Adrenal gland (tissue), 12 donors: ENCODE data around the gene FOXB2. TPM values are rescaled to one million over a fixed set of nuclear protein-coding genes. Genes with fewer than 3 reads are reported as not detected.

Experiments
- DNase-seq, 7 donors: peaks; one replicate each; pipeline ENCODE4 v3.0.0-alpha.2; 2019 to 2020
- H3K27ac ChIP-seq, 5 donors: fragments of 200-600 bp; sonication (generic) in 4 of 5; 1 replicate in 3 of 5; 2 replicates in 2 of 5; pipeline versions ENCODE4 v1.5.1 to v1.8.0; 2016 to 2020; ENCODE audit warnings: mild to moderate bottlenecking in 1 of 5
- H3K27me3 ChIP-seq: fragments of 200-600 bp; 2 replicates; pipeline ENCODE4 v1.8.0; 2021
- H3K36me3 ChIP-seq, 2 donors: fragments of 200-600 bp; replicated peaks in 1 of 2; 1 replicate in 1 of 2; 2 replicates in 1 of 2; pipeline versions ENCODE4 v1.5.1 to v1.8.0; 2018 to 2022
- H3K4me1 ChIP-seq, 2 donors: fragments of 200-600 bp; replicated peaks in 1 of 2; 1 replicate in 1 of 2; 2 replicates in 1 of 2; pipeline versions ENCODE4 v1.5.1 to v1.8.0; 2018 to 2021
- H3K4me3 ChIP-seq, 4 donors: fragments of 200-600 bp; sonication (generic) in 3 of 4; one replicate each; pipeline ENCODE4 v1.5.1; 2016 to 2018
- H3K9me3 ChIP-seq, 3 donors: fragments of 200-600 bp; sonication (generic) in 1 of 3; replicated peaks in 1 of 3; 1 replicate in 2 of 3; 2 replicates in 1 of 3; pipeline versions ENCODE4 v1.5.1 to v1.8.0; 2016 to 2021
- CTCF ChIP-seq, 6 experiments: fragments of 450-650 bp in 4 of 6; fragments of 200-600 bp in 2 of 6; sonication (generic) in 1 of 6; IDR thresholded peaks; 1 replicate in 5 of 6; 2 replicates in 1 of 6; pipeline versions ENCODE4 v1.5.1 to v1.8.0; 2016 to 2021; ENCODE audit warnings: antibody characterized with exemption in 6 of 6, mild to moderate bottlenecking in 2 of 6, moderate library complexity in 1 of 6
- POLR2A ChIP-seq, 2 donors: fragments of 450-650 bp; IDR thresholded peaks; one replicate each; pipeline ENCODE4 v1.6.1; 2017; ENCODE audit warnings: antibody characterized with exemption in 2 of 2, mild to moderate bottlenecking in 2 of 2, moderate library complexity in 1 of 2
- WGBS, 4 donors: extraction: QIAGEN DNeasy Blood & Tissue Kit in 2 of 4; methylation state at CpG; one replicate each; pipeline versions ENCODE4 v1.1.5 to v1.1.7; 2013 to 2017; 5-methylcytosine and 5-hydroxymethylcytosine counted together
- intact Hi-C, 2 donors: fragments of 100-400 bp; cut with DNase I; formaldehyde crosslinking; loops; one replicate each; pipeline versions ENCODE4 v1.14.1 to v1.15.0; 2022 to 2023
- polyA plus RNA-seq, 3 donors: library from polyadenylated mRNA; stranded (reverse); fragments of 200-250 nt in 2 of 3; fragments of 350-450 nt in 1 of 3; fragmentation: Illumina TruSeq in 1 of 3; extraction: RNeasy Lipid Tissue Mini Kit (QIAGEN cat#74804) in 1 of 3; gene quantifications; one replicate each; pipeline ENCODE4 v1.2.3, GENCODE V29; 2013 to 2014
- total RNA-seq, 9 donors: library from RNA; depleted of rRNA in 4 of 9; stranded (reverse); fragments of >200 nt in 4 of 9; fragments of 120-200 nt in 1 of 9; fragmentation: NEBNext Ultra II Directional in 1 of 9; extraction: Animal tissue kit (Norgen Biotek cat#: 25700) in 1 of 9; gene quantifications; one replicate each; pipeline versions ENCODE4 v1.1.0 to v1.2.4, GENCODE V29; 2013 to 2023
- donor health status: healthy with polysubstance abuse.
- donor health status: Bipolar disorder and iron deficiency.
- donor health status: DM: yes; HTN: yes; CAD: no.
- donor health status: DM: no; HTN: no; CAD: no.
- donor health status: DM: no; HTN: no; CAD: no.
- donor health status: DM: yes; HTN: yes; CAD: no.

FOXB2 gene
- total and polyA plus RNA-seq, 12 donors, result not detected

- 0 to 8% (median 2%) methylated on average over 3 to 37 of the region's 37 CpGs for WGBS, 4 donors
- no peak overlapping the region for H3K27ac ChIP-seq
- H3K27me3 ChIP-seq, result peaks cover 98% of the 10 kb centered on the region
- DNase-seq, result no peak
- H3K9me3 ChIP-seq, result no peaks in the 10 kb centered on the region
- intact Hi-C loops, result no loop called here
- H3K4me1 ChIP-seq, result peaks cover 0 to 12% of the 10 kb centered on the region in 2 donors
- TF ChIP-seq POLR2A (IDR thresholded peaks at IDR 0.05), result no peak
- TF ChIP-seq CTCF (IDR thresholded peaks at IDR 0.05), result no peak
- H3K4me3 ChIP-seq, result no peak overlapping the region
- no peaks in the 10 kb centered on the region for H3K36me3 ChIP-seq
These were observed 3.3 kb upstream of the FOXB2 start for GRCh38 chr9:77016121-77016525.

- no peak overlapping the region for H3K4me3 ChIP-seq
- no peaks in the 10 kb centered on the region for H3K36me3 ChIP-seq
- no peak for DNase-seq
- intact Hi-C loops, result no loop called here
- no peak overlapping the region for H3K27ac ChIP-seq
- WGBS, 4 donors, result 6 to 11% (median 7%) methylated on average over 19 to 47 of the region's 47 CpGs
- TF ChIP-seq CTCF (IDR thresholded peaks at IDR 0.05) (no peak), POLR2A (IDR thresholded peaks at IDR 0.05) (no peak)
- peaks cover 0 to 12% of the 10 kb centered on the region in 2 donors for H3K4me1 ChIP-seq
- H3K9me3 ChIP-seq, result no peaks in the 10 kb centered on the region
- peaks cover 98% of the 10 kb centered on the region for H3K27me3 ChIP-seq
These were observed 2.6 kb upstream of the FOXB2 start for GRCh38 chr9:77016526-77017504.

GRCh38 chr9:77017505-77017894, 2.0 kb upstream of the FOXB2 start:
- intact Hi-C loops, result no loop called here

More at GRCh38 chr9:77017505-77017894, 2.0 kb upstream of the FOXB2 start:
- DNase-seq, result no peak
- H3K4me1 ChIP-seq, result peaks cover 0 to 12% of the 10 kb centered on the region in 2 donors
- H3K27ac ChIP-seq, result no peak overlapping the region
- TF ChIP-seq CTCF (IDR thresholded peaks at IDR 0.05), result no peak
- TF ChIP-seq POLR2A (IDR thresholded peaks at IDR 0.05), result no peak
- no peaks in the 10 kb centered on the region for H3K36me3 ChIP-seq
- peaks cover 98% of the 10 kb centered on the region for H3K27me3 ChIP-seq
- H3K9me3 ChIP-seq, result no peaks in the 10 kb centered on the region
- no peak overlapping the region for H3K4me3 ChIP-seq
- WGBS, 4 donors, result 9 to 13% (median 12%) methylated on average over 5 of the region's 5 CpGs
